Retina (tissue), 1 donor: Measurements from ENCODE around the gene FCHSD2.
A peak's percentile ranks its signal among the peaks of the same experiment; 100 is the strongest.
"Not testable (repeated sequence)": the region's sequence is repeated elsewhere in the genome, so short reads cannot be mapped to it uniquely, and the experiment has no call there.

Source experiments
- DNase-seq: peaks from one replicate; pipeline ENCODE4 v3.0.0-alpha.2; 2016

Gene FCHSD2

DNA sequence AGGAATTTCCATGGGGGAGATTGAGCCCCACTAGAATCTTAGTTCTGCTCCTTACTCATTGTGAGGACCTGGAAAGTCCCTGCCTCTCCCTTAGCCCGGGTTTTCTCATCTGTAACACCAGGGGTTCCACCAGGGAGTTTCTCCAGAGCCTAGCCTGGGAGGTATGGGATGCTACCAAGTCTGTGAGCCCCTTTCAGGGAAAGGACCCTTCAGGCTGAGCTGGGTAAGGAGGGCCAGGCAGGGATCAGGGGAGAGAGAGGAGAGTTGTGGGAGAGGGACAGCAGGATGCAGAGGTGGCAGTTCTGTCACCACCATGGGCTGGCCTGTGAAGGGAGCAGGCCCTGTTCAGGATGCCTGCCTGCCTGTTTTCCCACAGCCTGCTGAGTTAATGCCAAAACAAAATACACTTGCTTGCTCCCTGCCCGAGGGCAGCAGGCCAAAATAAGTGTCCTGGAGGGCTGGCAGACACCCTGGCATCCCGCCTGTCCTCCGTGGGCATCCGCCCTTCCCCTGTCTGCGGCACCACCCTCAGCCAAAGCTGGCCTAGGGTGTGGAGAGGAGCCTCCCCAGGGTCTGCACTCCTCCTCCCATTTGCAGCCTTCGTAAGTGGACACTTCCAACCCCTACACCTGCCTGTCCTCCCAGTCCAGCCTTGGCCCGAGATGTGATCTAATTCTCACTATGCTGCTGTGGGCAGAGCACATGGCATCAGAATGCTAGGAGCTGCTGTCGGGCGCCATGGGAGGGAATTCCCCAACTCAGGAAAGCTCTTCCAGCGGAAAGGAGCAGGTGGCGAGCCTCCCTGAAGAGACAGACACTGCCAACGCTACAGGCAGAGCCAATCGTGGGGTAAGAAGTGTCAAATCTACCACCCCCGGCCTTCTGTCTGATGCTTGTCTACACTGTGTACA lies 5.9 kb upstream of the FCHSD2 start:
- DNase-seq = no peak

DNA sequence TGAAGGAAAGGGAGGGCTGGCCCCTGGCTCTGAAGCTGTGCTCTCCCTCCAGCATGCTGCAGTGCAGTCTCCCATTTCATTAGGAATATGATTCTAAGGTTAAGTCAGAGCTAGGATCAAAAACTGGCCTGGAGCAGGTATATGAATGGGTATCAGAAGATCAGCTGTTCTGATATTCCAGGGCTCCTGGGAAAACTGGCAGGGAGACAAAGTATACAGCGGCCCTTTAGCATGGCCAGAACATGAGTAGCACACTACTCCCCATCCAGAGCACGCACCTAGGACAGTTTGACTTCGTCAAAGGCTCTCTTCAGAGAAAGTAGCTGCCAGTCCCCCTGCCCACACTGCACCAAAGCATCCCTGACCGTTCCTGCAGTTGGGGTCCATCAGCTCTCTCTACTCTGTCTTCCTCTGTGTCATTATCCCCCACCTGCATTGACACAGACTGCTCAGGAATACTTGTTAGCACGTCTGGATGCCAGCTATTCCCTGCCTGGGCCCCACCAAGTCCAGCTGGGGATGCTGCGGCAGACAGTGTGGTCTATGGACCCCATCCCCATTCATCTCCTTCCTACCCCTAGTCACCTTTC lies 4.0 kb upstream of the FCHSD2 start:
- DNase-seq = no peak

GRCh38 chr11:73143126-73143838 lies 1.2 kb upstream of the FCHSD2 start:
- DNase-seq = no peak

DNA sequence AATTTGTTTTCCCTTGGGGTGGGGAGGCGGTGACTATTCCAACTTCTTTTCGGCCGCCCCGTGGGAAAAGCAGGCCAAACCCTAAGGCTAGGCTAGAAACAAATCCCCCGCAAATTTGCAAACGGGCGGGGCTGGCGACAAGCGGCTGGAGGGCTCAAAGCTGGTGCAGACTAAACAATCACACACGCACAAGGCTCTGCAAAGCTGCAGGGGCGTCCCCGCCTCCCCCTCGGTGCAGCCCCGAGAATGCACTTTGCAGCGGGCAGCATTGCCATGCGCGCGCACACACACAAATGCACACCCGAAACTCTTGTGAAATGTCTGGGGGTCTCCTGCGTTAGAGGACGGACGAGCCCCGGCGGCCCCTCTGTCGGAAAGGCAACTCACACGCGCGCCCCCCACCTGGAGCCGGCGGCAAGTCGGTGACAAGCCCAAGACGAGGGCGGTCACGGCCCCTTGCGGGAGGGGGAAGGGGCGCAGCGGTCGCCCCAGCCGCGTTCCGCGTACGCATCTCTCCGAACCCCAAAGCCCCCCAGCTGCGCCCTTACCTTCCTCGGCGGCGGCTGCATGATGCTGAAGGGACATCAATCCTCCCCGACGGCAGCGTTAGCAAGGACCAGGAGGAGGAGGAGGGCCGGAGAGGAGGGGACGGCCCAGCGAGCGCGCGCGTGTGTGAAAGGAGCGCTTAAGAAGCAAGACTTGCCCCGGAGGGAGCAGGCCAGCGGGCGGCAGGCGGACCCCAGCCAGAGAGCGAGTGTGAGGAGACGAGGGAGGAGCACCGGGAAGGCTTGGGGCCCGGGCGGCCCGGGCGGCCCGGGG lies 600 bp downstream of the FCHSD2 start:
- DNase-seq = peak; percentile 91

- DNase-seq = no peak
Measured at GRCh38 chr11:73141031-73141308, 1.1 kb downstream of the FCHSD2 start.

- DNase-seq = peak; percentile 80
Measured at GRCh38 chr11:73140213-73141030, 1.7 kb downstream of the FCHSD2 start.

DNA sequence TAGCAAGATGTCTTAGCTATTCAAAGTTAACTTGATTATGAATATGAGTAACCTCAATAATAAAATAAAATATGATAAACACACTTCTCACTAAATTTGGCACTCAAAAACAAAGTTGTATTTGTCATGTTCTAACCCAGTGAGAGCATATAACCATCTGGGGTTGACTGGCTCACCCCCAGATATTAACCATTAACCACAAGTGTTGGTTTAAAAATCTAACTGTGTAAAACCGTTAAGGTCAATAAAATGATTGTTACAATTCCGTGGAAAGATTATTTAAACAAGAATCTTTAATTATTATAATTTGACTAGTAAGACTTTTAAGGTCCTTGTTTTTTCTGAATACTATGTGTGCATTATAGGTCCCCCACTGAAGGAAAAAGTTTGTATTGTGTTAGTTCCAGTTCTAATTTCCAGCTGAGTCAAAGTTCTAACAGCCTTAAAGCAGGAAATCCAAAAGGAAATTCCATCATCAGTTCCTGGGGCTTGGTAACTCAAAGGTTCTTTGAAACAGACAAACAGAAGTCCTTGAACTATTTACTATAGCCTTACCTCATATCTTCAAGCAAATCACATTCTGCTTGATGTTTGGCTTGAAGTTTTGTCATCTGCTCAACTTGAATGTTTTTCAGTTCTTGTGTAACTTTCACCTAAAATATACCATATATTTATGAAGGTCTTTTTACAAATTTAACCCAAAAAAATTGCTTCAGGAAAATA lies 2.5 kb downstream of the FCHSD2 start:
- DNase-seq = no peak

- DNase-seq = no peak
Measured at GRCh38 chr11:73137944-73138274, 4.2 kb downstream of the FCHSD2 start.

DNA sequence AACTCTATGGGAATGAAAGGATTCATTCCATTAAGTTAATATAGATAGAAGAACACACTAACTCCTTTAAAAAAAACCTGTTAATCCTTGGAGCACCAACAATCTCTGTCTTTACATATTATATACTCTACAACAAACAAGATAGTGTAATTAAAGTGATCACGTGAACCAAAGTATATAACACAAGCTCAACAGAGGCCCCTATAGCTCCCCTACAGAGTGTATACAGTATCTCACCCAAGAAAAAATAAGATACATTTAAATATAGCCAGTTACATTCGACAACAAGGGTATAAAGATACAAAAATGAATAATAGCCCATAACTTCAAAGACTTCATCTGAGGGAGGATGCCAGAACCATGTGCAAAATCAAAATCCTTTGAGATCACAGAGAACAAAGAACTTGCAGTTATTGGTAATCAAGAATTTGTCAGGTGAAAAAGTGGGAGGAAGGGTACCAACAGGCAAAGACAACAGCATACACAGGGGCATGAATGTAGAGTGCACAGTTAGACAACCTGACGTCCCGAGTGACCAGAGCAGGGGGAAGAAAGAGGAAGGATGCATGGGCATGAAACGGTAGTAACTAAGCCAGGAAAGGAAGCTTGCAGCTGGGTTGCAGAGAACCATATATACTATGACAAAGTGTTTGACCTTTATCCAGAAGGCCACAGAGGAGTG lies 4.7 kb downstream of the FCHSD2 start:
- DNase-seq = no peak

- DNase-seq = not testable (repeated sequence)
Measured at GRCh38 chr11:73136722-73137121, 5.4 kb downstream of the FCHSD2 start.

GRCh38 chr11:73135346-73136284 lies 6.5 kb downstream of the FCHSD2 start:
- no peak for DNase-seq

DNA sequence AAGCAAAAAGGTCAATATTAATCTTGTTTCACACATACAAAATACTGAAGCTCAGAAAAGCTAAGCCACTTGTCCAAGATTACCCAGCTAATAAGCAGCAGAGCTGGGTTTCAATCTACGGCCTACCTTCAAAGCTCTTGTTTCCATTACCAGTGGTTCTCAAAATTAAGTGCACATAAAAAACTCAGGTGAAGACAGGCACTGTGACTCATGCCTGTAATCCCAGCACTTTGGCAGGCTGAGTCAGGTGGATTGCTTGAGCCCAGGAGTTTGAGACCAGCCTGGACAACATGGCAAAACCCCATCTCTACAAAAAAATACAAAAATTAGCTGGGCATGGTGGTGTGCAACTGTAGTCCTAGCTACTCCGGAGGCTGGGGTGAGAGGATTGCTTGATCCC lies 9.8 kb downstream of the FCHSD2 start:
- not testable (repeated sequence) for DNase-seq

DNA sequence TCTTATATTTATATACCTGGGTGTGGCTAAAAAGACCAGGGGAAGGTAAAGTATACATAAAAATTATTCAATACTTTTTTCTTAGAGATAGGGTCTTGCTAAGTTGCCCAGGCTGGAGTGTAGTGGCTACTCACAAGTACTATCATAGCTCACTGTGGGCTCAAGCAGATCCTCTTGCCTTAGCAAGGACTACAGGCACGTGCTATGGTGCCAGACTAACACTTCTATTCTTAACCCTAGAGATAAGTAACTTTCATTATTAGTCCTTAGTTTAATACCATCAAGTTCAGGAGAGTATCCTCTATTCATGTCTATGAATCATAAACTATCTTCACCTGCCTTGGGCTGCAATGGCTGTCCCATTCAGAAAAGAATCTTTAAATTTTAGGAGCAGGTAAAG lies 11.9 kb downstream of the FCHSD2 start:
- no peak for DNase-seq

- DNase-seq = no peak
Measured at GRCh38 chr11:73129198-73129597, 12.9 kb downstream of the FCHSD2 start.

GRCh38 chr11:73126804-73127480 lies 15.2 kb downstream of the FCHSD2 start:
- no peak for DNase-seq

DNA sequence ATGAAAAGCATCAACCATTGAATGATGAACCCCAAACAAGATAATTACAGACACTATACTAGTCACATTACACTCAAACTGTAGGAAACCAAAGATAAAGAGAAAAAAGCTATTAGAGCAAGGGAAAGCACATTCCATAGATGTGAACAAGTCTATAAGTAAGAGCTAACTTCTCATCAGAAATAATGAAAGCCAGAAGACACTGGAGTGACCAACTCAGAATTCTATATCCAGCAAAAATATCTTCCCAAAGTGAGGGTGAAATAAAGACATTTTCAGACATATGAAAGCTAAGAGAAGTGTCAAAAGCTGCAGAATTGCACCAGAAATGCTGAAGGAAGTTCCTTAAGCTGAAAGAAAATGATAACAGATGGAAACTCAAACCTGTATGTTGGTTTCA lies 17.3 kb downstream of the FCHSD2 start:
- DNase-seq = no peak

DNA sequence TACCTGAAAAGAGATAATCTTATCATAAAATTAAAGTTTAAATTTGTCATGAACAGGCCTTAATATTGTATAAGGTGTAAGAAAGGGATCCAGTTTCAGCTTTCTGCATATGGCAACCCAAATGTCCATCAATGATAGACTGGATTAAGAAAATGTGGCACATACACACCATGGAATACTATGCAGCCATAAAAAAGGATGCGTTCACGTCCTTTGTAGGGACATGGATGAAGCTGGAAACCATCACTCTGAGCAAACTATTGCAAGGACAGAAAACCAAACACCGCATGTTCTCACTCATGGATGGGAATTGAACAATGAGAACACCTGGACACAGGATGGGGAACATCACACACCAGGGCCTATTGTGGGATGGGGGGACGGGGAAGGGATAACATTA lies 18.2 kb downstream of the FCHSD2 start:
- DNase-seq = not testable (repeated sequence)

- no peak for DNase-seq
Measured at GRCh38 chr11:73121692-73122091, 20.4 kb downstream of the FCHSD2 start.

- no peak for DNase-seq
Measured at GRCh38 chr11:73117071-73117470, 25.0 kb downstream of the FCHSD2 start.
